Measurements from ENCODE around the gene TESPA1. TPM values are rescaled to one million over a fixed set of nuclear protein-coding genes. Genes with fewer than 3 reads are reported as not detected.

TESPA1 gene
- total and polyA plus RNA-seq, 9 of the 15 experiments (the other 6 are each of a cell fraction or from before 2014, with no cell fraction given) = 0.72 to 7.1 (median 2.4) TPM

DNA sequence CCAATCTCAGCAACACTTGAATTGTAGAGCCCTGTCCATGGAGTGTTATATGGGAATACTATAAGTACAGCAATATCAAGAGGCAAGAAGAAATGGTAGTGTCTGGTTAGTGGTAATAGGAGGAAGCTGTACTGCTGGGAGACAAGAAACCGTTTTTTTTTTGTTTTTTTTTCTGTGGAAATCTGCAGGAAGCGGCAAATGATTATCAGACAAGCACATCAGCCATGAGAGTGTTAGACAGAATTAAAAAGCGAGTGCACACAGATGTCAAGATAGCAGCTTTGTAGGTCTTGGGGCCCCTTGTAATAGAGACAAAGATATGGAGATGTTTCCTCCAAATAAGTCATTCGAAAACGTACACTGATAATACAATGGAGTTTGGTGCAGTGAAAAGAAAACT, 6.7 kb downstream of the TESPA1 start (continued):
- TF ChIP-seq, protein P1, sequence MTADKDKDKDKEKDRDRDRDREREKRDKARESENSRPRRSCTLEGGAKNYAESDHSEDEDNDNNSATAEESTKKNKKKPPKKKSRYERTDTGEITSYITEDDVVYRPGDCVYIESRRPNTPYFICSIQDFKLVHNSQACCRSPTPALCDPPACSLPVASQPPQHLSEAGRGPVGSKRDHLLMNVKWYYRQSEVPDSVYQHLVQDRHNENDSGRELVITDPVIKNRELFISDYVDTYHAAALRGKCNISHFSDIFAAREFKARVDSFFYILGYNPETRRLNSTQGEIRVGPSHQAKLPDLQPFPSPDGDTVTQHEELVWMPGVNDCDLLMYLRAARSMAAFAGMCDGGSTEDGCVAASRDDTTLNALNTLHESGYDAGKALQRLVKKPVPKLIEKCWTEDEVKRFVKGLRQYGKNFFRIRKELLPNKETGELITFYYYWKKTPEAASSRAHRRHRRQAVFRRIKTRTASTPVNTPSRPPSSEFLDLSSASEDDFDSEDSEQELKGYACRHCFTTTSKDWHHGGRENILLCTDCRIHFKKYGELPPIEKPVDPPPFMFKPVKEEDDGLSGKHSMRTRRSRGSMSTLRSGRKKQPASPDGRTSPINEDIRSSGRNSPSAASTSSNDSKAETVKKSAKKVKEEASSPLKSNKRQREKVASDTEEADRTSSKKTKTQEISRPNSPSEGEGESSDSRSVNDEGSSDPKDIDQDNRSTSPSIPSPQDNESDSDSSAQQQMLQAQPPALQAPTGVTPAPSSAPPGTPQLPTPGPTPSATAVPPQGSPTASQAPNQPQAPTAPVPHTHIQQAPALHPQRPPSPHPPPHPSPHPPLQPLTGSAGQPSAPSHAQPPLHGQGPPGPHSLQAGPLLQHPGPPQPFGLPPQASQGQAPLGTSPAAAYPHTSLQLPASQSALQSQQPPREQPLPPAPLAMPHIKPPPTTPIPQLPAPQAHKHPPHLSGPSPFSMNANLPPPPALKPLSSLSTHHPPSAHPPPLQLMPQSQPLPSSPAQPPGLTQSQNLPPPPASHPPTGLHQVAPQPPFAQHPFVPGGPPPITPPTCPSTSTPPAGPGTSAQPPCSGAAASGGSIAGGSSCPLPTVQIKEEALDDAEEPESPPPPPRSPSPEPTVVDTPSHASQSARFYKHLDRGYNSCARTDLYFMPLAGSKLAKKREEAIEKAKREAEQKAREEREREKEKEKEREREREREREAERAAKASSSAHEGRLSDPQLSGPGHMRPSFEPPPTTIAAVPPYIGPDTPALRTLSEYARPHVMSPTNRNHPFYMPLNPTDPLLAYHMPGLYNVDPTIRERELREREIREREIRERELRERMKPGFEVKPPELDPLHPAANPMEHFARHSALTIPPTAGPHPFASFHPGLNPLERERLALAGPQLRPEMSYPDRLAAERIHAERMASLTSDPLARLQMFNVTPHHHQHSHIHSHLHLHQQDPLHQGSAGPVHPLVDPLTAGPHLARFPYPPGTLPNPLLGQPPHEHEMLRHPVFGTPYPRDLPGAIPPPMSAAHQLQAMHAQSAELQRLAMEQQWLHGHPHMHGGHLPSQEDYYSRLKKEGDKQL (CRISPR knock-in tag; IDR thresholded peaks at IDR 0.05; ENCODE audit: borderline replicate concordance) = no peak
- TF ChIP-seq MAFG (tag; conservative IDR thresholded peaks at IDR 0.05) (no peak), CBFA2T3 (IDR thresholded peaks at IDR 0.05) (peak; percentile 56), CXXC5 (CRISPR knock-in tag; IDR thresholded peaks at IDR 0.05) (no peak), SMARCA4 (IDR thresholded peaks at IDR 0.05) (peak; percentile 66; the same call in 1 of the 2 replicates), HCFC1 (IDR thresholded peaks at IDR 0.05; ENCODE audit: low read depth, low read length) (no peak), SP2 (IDR thresholded peaks at IDR 0.05; ENCODE audit: extremely low read depth, low read depth, low read length, poor library complexity, severe bottlenecking) (no peak), MTA3 (IDR thresholded peaks at IDR 0.05; ENCODE audit: borderline replicate concordance) (no peak), SRSF9 (IDR thresholded peaks at IDR 0.05; ENCODE audit: borderline replicate concordance, low read depth, low read length) (no peak), ZNF12 (CRISPR knock-in tag; IDR thresholded peaks at IDR 0.05) (no peak), PURB (CRISPR knock-in tag; IDR thresholded peaks at IDR 0.05; ENCODE audit: low read depth) (no peak), ZNF589 (CRISPR knock-in tag; IDR thresholded peaks at IDR 0.05; ENCODE audit: low read depth) (no peak), BHLHE40 (IDR thresholded peaks at IDR 0.05; ENCODE audit: low read length) (no peak), DNMT1 (IDR thresholded peaks at IDR 0.05) (no peak), DDX20 (tag; IDR thresholded peaks at IDR 0.05; ENCODE audit: low read depth) (no peak), ZNF133 (CRISPR knock-in tag; IDR thresholded peaks at IDR 0.05) (no peak), TFAM (CRISPR knock-in tag; conservative IDR thresholded peaks at IDR 0.05) (no peak), ELF1 (tag; IDR thresholded peaks at IDR 0.05) (0 out of 2 replicates have a peak, but pooled peaks have one; percentile 27)
- TF ChIP-seq, protein P2, sequence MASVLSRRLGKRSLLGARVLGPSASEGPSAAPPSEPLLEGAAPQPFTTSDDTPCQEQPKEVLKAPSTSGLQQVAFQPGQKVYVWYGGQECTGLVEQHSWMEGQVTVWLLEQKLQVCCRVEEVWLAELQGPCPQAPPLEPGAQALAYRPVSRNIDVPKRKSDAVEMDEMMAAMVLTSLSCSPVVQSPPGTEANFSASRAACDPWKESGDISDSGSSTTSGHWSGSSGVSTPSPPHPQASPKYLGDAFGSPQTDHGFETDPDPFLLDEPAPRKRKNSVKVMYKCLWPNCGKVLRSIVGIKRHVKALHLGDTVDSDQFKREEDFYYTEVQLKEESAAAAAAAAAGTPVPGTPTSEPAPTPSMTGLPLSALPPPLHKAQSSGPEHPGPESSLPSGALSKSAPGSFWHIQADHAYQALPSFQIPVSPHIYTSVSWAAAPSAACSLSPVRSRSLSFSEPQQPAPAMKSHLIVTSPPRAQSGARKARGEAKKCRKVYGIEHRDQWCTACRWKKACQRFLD (CRISPR knock-in tag; IDR thresholded peaks at IDR 0.05) = no peak
- TF ChIP-seq, protein P3, sequence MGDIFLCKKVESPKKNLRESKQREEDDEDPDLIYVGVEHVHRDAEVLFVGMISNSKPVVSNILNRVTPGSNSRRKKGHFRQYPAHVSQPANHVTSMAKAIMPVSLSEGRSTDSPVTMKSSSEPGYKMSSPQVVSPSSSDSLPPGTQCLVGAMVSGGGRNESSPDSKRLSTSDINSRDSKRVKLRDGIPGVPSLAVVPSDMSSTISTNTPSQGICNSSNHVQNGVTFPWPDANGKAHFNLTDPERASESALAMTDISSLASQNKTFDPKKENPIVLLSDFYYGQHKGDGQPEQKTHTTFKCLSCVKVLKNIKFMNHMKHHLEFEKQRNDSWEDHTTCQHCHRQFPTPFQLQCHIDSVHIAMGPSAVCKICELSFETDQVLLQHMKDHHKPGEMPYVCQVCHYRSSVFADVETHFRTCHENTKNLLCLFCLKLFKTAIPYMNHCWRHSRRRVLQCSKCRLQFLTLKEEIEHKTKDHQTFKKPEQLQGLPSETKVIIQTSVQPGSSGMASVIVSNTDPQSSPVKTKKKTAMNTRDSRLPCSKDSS (IDR thresholded peaks at IDR 0.05; ENCODE audit: low read depth, partially characterized antibody) = no peak
- TF ChIP-seq, protein P4, sequence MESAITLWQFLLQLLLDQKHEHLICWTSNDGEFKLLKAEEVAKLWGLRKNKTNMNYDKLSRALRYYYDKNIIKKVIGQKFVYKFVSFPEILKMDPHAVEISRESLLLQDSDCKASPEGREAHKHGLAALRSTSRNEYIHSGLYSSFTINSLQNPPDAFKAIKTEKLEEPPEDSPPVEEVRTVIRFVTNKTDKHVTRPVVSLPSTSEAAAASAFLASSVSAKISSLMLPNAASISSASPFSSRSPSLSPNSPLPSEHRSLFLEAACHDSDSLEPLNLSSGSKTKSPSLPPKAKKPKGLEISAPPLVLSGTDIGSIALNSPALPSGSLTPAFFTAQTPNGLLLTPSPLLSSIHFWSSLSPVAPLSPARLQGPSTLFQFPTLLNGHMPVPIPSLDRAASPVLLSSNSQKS (CRISPR knock-in tag; IDR thresholded peaks at IDR 0.05) = no peak
